ENCODE results near the gene KCNQ1OT1.

The KCNQ1OT1 gene

DNA sequence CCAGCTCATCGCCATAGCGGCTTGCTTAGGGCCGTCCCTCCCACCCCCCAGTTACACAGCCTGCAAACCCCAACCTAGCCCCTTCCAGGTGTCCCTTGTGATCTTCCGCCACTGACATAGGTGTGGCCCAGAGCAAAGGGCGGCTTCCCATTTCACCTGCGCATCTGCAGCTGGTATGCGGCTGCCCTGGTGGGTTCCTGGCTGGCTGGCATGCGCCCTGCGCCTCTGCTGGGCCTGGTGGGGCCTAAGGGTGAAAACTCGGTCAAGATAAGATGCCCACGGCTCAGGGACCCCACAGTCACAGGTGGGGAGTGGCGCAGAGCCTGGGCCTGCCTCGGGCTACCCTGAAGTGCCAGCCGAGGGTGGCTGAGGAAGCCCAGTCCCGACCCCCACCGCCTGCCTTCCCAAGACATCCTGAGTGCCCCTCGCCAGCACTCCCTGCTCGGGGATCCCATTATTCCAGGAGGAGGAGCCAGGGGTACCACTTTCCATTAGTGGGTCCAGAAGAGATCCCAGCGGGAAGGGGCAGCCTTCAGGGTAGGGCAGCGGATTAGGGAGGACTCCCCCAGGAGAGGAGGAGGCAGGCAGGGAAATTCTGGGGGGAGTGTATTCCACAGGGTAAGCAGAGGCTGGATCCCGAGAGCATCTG, 36.9 kb upstream of the KCNQ1OT1 start:
- no peak for DNase-seq

GRCh38 chr11:2735053-2735589, 35.3 kb upstream of the KCNQ1OT1 start:
- DNase-seq = no peak

DNA sequence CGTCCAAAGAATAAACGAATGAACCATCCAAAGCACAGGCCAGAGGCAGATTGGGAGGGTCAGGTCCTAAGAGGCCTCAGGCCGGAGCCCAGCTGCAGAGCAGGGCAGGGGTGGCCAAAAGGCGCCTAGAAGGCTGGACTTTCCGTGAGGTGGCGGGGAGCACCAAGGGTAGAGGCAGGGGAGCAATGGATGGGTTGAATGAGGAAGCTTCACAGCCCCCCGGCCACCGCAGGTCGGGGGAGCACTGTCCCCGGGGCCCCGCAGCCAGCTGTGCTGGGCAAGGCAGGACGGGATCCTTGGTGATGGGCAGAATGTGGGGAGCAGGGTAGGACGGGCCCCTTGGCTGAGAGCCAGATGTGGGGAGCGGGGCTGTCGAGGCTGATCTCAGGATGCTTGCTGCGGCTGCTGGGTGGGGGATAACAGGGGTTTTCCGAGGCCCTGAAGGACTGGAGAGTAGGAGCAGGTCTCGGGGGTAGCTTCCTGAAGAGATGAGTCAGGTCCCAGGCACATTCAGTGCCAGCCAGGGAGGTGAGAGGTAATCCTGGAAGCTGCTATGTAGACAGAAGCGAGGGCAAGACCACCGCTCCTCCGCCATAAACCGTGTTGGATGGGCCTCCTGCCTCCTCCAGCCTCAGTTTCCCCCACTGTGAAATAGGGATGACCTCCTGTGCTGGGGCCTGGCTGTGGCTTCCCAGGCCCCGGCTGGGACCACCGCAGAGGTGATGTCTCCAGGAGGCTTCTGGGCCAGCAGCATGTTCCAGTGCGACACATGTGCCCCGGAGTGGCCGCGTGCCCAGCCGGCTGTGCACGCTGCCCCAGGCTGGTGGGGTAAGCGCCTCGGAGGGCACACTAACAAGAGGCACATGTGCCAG, 34.6 kb upstream of the KCNQ1OT1 start:
- no peak for DNase-seq

DNA sequence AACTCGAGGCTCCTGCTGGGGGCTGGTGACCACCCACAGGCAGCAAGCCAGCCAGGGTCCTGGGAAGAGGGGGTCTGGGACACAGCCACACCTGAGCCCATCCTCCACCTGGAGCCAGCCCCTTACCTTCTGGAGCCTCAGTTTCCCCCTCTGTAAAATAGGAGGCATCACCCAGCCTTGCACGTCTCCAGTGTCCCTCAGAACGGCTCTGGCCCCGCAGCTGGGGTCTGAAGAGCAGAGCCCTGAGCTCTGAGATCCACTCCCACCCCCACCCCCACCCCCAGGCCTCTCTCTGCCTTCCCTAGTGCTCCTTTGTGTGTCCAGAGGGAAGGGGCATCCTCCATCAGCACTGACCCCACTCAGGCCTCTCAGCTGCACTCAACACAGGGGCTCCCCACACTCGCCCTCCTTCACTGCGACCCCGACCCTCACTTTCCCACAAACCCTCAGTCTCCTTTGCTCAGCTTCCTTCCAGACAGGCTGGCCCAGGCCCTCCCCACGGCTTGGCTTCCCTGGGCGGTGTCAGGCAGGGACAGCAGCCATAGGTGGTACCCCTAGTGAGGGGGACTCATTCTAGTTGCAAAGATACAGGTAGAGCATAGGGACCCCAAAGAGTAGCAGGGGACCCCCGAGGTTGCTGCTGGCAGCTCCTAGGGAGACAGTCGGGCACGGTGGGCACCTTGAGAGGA, 33.3 kb upstream of the KCNQ1OT1 start:
- DNase-seq = no peak

DNA sequence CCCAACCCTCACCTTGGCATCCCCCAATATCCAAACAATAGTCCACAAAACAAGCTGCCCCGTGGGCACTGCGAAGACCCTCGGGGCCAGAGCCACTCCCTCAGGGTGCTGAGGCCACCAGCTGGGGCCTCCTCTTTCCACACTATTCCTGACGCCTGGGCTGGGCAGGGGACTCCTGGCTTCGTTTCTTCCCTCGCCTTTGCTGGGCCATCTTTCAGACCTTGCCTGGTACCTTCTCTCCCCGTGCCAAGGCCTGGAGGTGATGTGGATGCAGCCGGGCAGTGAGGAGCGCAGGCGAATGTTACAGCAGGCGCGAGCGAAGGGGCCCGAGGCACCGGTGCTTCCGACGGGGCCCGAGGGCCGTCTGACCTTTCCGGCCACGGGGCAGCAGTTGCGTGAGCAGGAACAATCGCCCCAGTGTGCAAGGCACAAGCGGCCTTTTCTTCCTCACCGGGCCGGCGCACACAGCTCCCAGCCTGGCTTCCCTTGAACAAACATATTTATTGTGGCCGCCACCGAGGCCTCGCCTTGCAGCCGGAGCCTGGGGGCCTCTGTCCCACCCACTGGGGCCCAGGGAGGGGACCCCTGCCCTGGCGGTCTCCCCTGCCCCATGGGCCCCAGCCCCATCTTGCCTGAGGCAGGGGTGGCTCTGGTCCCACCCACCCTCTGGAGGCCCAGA, 32.6 kb upstream of the KCNQ1OT1 start:
- DNase-seq = no peak

DNA sequence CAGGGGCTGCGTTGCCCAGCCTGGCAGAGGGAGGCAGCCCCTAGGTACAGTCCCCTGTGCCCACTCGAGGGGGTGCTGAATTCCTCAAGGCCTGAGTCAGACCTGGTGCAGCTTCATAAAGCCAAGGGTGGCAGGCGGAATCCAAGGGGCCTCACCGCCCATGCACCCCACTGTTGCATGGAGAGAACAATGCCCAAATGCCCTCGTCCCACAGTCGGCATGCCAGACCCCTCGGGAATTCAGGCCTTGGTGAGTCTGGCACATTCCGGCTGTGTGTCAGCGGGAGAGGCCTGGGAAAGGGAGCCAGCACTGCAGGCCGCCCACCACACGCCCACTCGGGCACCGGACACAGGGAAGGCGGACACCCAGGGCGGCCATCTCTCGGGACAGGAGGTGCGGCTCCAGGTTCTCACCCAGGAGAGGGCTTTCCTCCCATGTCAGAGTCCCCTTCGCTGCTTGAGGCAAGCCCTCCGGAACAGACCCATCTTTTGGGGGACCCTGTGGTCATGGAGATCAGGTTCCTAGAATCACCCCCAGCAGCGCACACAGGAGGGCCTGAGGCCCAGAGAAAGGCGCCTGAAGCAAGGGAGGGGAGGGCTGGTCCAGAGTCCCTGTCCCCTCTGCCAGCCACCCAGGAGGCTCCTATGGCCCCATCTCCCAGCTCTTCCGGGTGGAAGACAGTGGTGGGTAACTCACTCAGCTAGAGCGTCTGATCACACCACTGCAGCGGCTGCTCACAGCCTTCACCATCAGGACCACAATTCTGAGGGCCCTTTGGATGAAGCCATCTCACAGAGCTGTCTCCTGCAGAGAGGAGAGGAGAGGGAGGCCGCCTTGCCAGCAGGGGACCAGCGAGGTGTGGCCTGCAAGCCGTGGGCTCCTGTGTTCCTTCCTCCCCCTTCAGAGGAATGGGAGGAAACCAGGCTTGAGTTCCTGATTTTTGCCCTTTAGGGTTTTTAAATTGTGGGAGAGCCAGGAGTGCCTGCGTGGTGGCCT, 31.6 kb upstream of the KCNQ1OT1 start:
- no peak for DNase-seq

- no peak for DNase-seq
Observed at GRCh38 chr11:2730272-2731129, 30.7 kb upstream of the KCNQ1OT1 start.

DNA sequence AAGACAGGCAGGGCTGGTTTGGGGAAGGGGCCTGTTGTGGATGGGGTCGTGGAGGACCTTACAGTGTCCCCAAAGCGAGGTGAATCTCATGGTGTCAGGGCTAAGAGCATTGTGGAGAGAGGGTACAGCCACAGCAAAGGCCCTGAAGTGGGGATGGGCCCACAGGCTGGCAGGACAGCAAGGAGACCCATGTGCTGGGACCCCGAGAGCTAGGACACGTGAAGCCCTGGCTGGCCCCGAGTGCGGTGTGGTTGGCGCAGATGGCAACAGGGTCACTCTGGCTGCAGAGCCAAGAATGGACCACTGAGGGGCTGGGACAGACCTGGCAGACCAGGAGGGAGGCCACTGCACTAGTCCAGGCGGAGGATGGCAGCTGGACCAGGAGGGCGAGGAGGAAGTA, 30.0 kb upstream of the KCNQ1OT1 start:
- no peak for DNase-seq

DNA sequence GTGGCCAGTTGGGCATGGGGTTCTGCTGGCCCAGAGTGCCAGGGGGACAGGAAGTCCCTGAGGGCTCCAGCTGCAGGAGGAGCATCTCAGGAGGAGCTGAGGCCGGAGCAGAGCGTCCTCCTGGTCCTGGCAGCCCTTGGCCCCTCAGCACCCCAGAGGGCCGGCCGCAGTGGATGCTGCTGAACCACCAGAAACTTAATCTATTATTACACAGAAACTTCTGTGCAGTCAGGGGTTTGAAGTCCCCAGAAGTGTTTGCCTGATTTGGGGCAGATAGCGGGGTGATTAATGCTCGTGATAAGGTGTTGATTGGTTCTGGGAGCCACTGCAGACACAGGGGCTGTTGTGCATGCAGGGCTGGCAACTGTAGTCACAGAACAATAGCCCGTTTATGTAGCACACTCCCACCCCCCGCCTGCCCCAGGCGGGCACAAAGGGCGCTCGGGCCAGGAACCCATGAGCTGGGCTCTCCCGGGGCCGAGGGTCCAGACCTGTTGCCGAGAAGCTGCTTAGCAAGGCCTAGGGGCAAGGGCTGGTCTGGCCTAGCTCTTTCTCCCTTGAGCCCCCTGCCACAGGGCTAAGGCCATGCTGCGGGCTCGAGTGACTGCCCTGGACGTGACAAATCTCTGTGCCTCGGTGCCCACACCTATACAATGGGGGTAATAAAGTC, 29.0 kb upstream of the KCNQ1OT1 start:
- no peak for DNase-seq

- no peak for DNase-seq
Observed at GRCh38 chr11:2728128-2728662, 28.4 kb upstream of the KCNQ1OT1 start.

DNA sequence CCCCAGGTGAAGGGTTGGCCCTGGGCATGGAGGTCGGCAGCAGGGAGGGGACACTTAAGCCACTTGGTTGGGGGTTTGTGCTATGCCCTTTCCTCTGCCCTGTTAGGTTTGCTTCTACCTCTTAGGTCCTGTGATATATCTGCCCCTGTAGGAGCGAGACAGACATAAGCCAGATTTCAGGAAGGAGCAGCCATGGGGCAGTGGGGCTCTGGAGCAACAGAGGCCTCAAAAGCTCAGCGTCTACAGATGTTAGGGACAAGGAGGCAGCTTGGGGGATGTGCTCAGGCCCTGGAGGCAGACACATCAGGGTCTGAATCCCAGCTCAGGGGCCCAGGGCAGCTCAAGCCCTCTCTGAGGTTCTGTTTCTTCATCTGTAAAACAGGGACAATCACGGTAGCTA, 27.2 kb upstream of the KCNQ1OT1 start:
- no peak for DNase-seq

DNA sequence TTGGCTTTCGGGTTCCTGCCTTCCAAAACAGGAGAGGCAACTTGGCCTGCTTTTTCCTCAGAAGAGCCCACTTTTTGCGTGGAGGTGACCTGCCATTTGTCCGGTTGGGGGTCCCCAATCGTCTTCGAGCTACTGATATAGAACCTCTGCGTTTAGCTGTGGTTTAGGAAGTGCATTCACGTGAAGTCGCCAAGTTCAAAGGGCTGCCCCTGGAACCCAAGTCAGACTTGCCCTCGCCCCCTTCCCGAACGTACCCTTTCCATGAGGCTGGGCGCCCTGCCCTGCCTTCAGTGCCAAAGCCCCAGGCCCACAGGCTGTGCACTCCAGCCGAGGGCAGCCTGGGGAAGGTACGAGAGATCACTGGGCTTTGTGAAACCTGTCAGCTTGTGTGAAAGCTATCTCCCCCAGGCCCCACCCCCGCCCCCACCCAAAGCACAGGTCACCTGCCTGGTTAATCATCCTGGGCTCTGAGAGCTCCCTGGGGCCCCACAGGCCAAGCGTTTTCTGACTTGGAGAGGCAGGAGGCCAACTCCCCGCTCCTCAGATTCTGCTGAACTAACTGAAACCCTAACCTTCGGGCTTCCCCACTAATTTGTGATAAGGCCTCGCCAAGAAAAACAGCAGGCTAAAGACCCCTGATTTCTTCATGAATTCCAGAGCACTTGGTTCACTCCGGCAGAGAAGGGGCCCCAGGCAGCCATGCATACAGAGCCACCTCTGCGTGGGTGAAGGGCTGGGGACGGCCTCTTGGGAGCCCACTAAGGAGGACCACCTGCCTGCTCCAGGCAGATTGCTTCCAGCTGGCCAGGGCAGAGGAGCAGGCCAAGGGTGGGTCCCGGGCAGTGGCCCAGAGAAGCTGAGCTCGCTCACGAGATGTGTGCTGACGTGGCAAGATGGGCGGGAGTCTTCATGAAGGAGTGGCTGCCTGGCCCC, 25.8 kb upstream of the KCNQ1OT1 start:
- no peak for DNase-seq

DNA sequence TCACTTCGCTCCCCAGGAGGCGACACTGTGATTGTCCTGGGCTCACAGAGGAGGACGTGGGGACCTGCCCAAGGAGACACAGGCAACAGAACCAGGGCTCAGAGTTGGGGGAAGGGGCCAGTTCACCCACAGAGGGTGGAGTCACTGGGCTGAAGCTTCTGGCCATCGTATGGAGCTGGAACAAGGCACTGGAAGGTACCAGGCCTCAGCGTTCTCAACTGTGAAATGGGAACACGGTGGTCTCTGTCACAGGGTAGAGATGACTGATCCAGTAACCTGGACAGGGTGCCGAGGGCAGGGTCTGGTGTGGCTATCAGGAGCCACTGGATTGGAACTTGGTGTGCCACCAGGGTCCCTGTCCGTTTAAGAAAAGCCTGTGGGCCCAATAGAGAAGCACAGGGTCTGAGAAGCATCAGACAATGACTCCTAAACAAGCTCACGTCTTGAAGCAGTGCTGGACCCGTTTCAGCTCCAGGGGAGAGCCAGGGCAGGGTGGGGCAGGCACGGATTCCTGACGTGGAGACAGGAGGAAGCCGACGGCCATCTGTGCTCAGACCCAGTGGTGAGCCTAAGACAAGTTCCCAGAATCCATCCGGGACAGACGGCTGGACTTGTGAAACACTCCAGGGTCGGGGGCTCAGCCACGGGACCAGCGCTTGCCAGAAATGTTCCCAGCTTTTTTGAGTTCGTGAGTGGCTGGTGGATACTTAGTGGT, 25.0 kb upstream of the KCNQ1OT1 start:
- no peak for DNase-seq

- DNase-seq = no peak
Observed at GRCh38 chr11:2724104-2724503, 24.3 kb upstream of the KCNQ1OT1 start.

- no peak for DNase-seq
Observed at GRCh38 chr11:2722955-2723354, 23.2 kb upstream of the KCNQ1OT1 start.

DNA sequence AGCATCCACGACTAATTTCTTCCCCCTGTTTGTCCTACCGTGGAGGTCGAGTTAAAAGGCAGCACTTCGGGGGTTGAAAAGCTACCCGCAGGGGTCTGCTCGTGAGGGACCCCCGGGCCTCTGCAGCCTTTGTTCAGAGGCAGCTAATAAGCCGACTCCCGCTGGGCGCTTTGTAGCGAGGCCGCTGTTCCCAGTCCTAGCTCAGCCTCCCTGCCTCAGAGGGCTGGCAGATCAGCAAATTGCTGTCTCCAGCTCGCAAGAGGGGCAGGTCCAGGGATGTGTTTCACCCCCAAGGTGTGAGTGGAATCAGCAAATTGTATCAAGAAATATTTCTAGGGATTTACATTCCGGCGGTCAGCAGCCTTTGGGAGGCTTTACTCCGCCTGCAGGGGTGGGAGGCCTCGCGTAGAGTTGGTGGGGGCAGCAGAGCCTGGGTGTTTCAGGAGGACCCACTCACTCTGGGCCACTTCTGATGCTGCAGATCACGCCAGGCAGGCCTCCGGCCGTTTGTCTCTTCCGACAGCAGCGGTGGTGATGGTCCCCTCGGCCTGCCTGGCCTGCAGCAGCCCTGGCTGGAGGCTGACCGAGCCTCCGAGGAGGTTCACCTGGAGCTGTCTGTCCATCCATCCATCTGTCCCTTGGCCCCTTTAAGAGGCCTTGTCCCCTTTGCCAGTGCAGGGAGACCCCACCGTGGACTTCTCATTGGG, 21.6 kb upstream of the KCNQ1OT1 start:
- no peak for DNase-seq
